Breast epithelium (tissue), 4 donors: ENCODE data around the gene MACROD1. TPM values are rescaled to one million over a fixed set of nuclear protein-coding genes. Genes with fewer than 3 reads are reported as not detected.

Experiments
- DNase-seq, 2 donors: peaks; one replicate each; pipeline ENCODE4 v3.0.0-alpha.2; 2019; ENCODE audit warnings: low spot score in 2 of 2
- H3K27ac ChIP-seq, 2 donors: fragments of 200-600 bp; sonication (generic) in 1 of 2; one replicate each; pipeline ENCODE4 v1.5.1; 2016 to 2019; ENCODE audit warnings: mild to moderate bottlenecking in 1 of 2
- H3K27me3 ChIP-seq, 2 donors: fragments of 200-600 bp; sonication (generic) in 1 of 2; one replicate each; pipeline versions ENCODE4 v1.5.1 to v1.6.0; 2017 to 2019; ENCODE audit warnings: control low read depth in 1 of 2, mild to moderate bottlenecking in 1 of 2
- H3K36me3 ChIP-seq: fragments of 200-600 bp; one replicate; pipeline ENCODE4 v1.5.1; 2019
- H3K4me1 ChIP-seq, 2 donors: fragments of 200-600 bp; sonication (generic); one replicate each; pipeline ENCODE4 v1.5.1; 2016 to 2019; ENCODE audit warnings: control low read depth in 1 of 2
- H3K4me3 ChIP-seq, 3 donors: fragments of 200-600 bp; sonication (generic); 1 replicate in 2 of 3; 2 replicates in 1 of 3; pipeline ENCODE4 v1.5.1; 2016 to 2019; ENCODE audit warnings: mild to moderate bottlenecking in 3 of 3, moderate library complexity in 2 of 3
- H3K9me3 ChIP-seq, 2 donors: fragments of 200-600 bp; sonication (generic) in 1 of 2; one replicate each; pipeline ENCODE4 v1.5.1; 2016 to 2019; ENCODE audit warnings: control low read depth in 1 of 2
- POLR2A ChIP-seq: fragments of 450-650 bp; IDR thresholded peaks from one replicate; pipeline ENCODE4 v1.6.1; 2016; ENCODE audit warnings: antibody characterized with exemption, mild to moderate bottlenecking, moderate library complexity
- POLR2AphosphoS5 ChIP-seq, 3 donors: sonication (generic); formaldehyde crosslinking; IDR thresholded peaks; one replicate each; pipeline ENCODE4 v1.6.1; 2017; ENCODE audit warnings: antibody characterized with exemption in 3 of 3
- intact Hi-C: fragments of 100-400 bp; cut with DNase I; formaldehyde crosslinking; loops from one replicate; pipeline ENCODE4 v1.15.1; 2023; ENCODE audit warnings: low total_unique reads
- total RNA-seq, 3 donors: library from RNA; depleted of rRNA; stranded (reverse); fragments of >200 nt; gene quantifications; one replicate each; pipeline ENCODE4 v1.1.0, GENCODE V29; 2016
- TF ChIP-seq, protein P1 (sequence below), 3 donors: fragments of 450-650 bp; IDR thresholded peaks; one replicate each; pipeline ENCODE4 v1.5.1; 2016 to 2017; ENCODE audit warnings: antibody characterized with exemption in 3 of 3, mild to moderate bottlenecking in 3 of 3, moderate library complexity in 3 of 3

Gene MACROD1
- total RNA-seq, 3 donors from 2014 or later = 19.7 to 113 (median 40.3) TPM

DNA sequence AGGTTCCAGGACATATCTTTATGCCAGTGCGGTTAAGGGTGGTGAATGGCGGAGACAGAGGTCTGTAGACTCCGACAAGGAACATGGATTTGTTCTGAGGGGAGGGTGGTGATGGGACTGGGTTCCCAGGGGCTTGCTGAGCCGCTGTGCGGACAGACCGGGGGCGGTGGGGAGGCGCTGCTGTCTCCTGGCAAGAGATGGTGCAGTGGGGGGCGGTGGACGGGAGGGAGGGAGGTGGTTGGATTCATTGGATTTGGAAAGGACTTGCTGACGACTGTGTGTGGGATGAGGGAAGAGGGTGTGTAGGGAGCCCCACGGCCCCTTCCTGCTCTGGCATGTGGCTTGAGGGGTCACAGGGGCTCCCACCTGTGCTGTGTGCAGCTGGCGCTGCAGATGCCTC is 87.0 kb downstream of the MACROD1 start:
- Histone ChIP-seq H3K27ac (no peak overlapping the region), H3K36me3 (no peaks in the 10 kb centered on the region), H3K27me3 (no peaks in the 10 kb centered on the region), H3K4me1 (no peaks in the 10 kb centered on the region), H3K9me3 (no peaks in the 10 kb centered on the region), H3K4me3 (no peak overlapping the region)
- TF ChIP-seq, protein P1, sequence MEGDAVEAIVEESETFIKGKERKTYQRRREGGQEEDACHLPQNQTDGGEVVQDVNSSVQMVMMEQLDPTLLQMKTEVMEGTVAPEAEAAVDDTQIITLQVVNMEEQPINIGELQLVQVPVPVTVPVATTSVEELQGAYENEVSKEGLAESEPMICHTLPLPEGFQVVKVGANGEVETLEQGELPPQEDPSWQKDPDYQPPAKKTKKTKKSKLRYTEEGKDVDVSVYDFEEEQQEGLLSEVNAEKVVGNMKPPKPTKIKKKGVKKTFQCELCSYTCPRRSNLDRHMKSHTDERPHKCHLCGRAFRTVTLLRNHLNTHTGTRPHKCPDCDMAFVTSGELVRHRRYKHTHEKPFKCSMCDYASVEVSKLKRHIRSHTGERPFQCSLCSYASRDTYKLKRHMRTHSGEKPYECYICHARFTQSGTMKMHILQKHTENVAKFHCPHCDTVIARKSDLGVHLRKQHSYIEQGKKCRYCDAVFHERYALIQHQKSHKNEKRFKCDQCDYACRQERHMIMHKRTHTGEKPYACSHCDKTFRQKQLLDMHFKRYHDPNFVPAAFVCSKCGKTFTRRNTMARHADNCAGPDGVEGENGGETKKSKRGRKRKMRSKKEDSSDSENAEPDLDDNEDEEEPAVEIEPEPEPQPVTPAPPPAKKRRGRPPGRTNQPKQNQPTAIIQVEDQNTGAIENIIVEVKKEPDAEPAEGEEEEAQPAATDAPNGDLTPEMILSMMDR (IDR thresholded peaks at IDR 0.05) = no peak
- no peak for TF ChIP-seq POLR2A
- TF ChIP-seq POLR2AphosphoS5 (IDR thresholded peaks at IDR 0.05) = no peak
- intact Hi-C loops = no loop called here
- no peak for DNase-seq

GRCh38 chr11:64078284-64078683 is 87.6 kb downstream of the MACROD1 start:
- intact Hi-C loops = no loop called here
- H3K27ac ChIP-seq = no peak overlapping the region
- no peaks in the 10 kb centered on the region for H3K36me3 ChIP-seq
- H3K27me3 ChIP-seq = no peaks in the 10 kb centered on the region
- no peaks in the 10 kb centered on the region for H3K9me3 ChIP-seq
- DNase-seq = no peak
- no peaks in the 10 kb centered on the region for H3K4me1 ChIP-seq
- TF ChIP-seq, protein P1 (IDR thresholded peaks at IDR 0.05) = no peak
- TF ChIP-seq POLR2A (no peak), POLR2AphosphoS5 (IDR thresholded peaks at IDR 0.05) (no peak)
- no peak overlapping the region for H3K4me3 ChIP-seq

- Histone ChIP-seq H3K9me3 (no peaks in the 10 kb centered on the region), H3K4me3 (no peak overlapping the region), H3K27me3 (no peaks in the 10 kb centered on the region), H3K4me1 (no peaks in the 10 kb centered on the region), H3K27ac (no peak overlapping the region), H3K36me3 (no peaks in the 10 kb centered on the region)
- intact Hi-C loops = no loop called here
- TF ChIP-seq, protein P1 (IDR thresholded peaks at IDR 0.05) = no peak
- TF ChIP-seq POLR2AphosphoS5 (IDR thresholded peaks at IDR 0.05) = no peak
- TF ChIP-seq POLR2A = no peak
- DNase-seq = no peak
Observed at GRCh38 chr11:64077607-64078006, 88.3 kb downstream of the MACROD1 start.

DNA sequence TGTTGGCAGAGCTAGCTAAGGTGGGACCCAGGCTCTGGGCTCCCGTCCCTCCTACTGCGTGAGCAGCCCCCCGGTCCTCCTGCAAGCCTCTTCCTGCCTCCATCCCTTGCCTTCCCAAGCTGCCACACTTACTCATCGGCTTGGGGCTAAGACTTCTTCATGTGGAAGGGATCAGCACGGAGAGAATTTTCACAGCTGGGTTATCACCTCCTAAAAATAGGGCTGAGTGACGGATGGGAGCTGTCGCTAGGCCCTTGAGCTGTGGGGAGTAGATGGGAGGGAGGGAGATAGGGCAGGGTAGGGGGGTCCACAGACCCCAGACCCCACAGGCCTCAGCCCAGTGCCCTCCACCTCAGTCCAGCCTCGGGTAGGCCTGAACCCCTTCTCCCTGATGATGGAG is 89.2 kb downstream of the MACROD1 start:
- H3K36me3 ChIP-seq = no peaks in the 10 kb centered on the region
- H3K27me3 ChIP-seq = no peaks in the 10 kb centered on the region
- no peak for DNase-seq
- no peak overlapping the region for H3K27ac ChIP-seq
- TF ChIP-seq, protein P1 (IDR thresholded peaks at IDR 0.05) = no peak
- TF ChIP-seq POLR2A = no peak
- no peak for TF ChIP-seq POLR2AphosphoS5 (IDR thresholded peaks at IDR 0.05)
- intact Hi-C loops = no loop called here
- H3K4me3 ChIP-seq = no peak overlapping the region
- no peaks in the 10 kb centered on the region for H3K9me3 ChIP-seq
- H3K4me1 ChIP-seq = no peaks in the 10 kb centered on the region

DNA sequence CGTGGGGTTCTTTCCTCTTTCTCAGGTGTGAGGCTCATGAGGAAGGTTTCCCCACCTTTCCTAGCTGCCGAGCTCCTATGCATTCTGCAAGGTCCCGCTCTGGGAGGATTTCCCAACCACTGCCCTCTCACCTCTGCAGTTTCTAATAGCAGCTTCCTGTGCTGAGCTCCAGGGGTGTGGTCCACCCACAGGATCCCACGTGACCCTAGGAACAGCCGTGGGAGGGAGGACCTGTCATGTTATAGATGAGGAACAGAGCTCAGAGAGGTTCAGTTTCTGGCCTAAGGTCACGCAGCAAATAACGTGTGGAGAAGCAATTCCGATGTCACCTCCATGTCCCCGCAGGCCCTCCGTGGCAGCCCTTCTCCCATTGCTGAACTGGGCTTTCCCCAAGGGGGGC is 91.7 kb downstream of the MACROD1 start:
- DNase-seq = no peak

More for the DNA sequence above, 91.7 kb downstream of the MACROD1 start:
- Histone ChIP-seq H3K4me3 (no peak overlapping the region), H3K9me3 (no peaks in the 10 kb centered on the region), H3K27me3 (no peaks in the 10 kb centered on the region), H3K4me1 (no peaks in the 10 kb centered on the region), H3K27ac (no peak overlapping the region), H3K36me3 (no peaks in the 10 kb centered on the region)
- intact Hi-C loops = no loop called here
- no peak for TF ChIP-seq POLR2AphosphoS5 (IDR thresholded peaks at IDR 0.05)
- TF ChIP-seq POLR2A = no peak
- TF ChIP-seq, protein P1 (IDR thresholded peaks at IDR 0.05) = no peak
